Osteoblast (primary cell): Measurements from ENCODE around the gene CMYA5. TPM values are rescaled to one million over a fixed set of nuclear protein-coding genes. Genes with fewer than 3 reads are reported as not detected.

ENCODE experiments used
- DNase-seq: peaks from one replicate; pipeline ENCODE4 v3.0.0; 2011; ENCODE audit warnings: low spot score, mixed read lengths; ENCODE audit not compliant: insufficient read length; ENCODE audit errors: missing footprints
- H2AFZ ChIP-seq: 2 replicates; pipeline ENCODE4 v1.6.0; 2011; ENCODE audit warnings: mild to moderate bottlenecking, low read length
- H3K27ac ChIP-seq: 2 replicates; pipeline ENCODE4 v1.5.1; 2011; ENCODE audit warnings: mild to moderate bottlenecking, low read depth, low read length, moderate library complexity
- H3K27me3 ChIP-seq: 2 replicates; pipeline ENCODE4 v1.6.0; 2012; ENCODE audit warnings: mild to moderate bottlenecking, control low read depth, inconsistent platforms, low read length, moderate library complexity; ENCODE audit not compliant: insufficient read depth
- H3K36me3 ChIP-seq: 2 replicates; pipeline ENCODE4 v1.5.1; 2011; ENCODE audit warnings: mild to moderate bottlenecking, low read length, control low read depth, moderate library complexity; ENCODE audit not compliant: insufficient read depth
- H3K4me1 ChIP-seq: 2 replicates; pipeline ENCODE4 v1.5.1; 2011; ENCODE audit warnings: mild to moderate bottlenecking, low read length, control low read depth, moderate library complexity; ENCODE audit not compliant: insufficient read depth
- H3K4me2 ChIP-seq: 2 replicates; pipeline ENCODE4 v1.6.0; 2011; ENCODE audit warnings: mild to moderate bottlenecking, low read length; ENCODE audit not compliant: insufficient read depth
- H3K4me3 ChIP-seq: fragments of 200-600 bp; sonication (generic); 3 replicates; pipeline ENCODE4 v1.5.1; 2012; ENCODE audit warnings: mild to moderate bottlenecking, low read length, inconsistent platforms; ENCODE audit not compliant: insufficient read depth
- H3K79me2 ChIP-seq: 2 replicates; pipeline ENCODE4 v1.6.0; 2012; ENCODE audit warnings: mild to moderate bottlenecking, low read length, control low read depth, inconsistent platforms; ENCODE audit not compliant: insufficient read depth
- H3K9me3 ChIP-seq: 2 replicates; pipeline ENCODE4 v1.5.1; 2011; ENCODE audit warnings: low read depth, low read length, control low read depth
- H4K20me1 ChIP-seq: 2 replicates; pipeline ENCODE4 v1.6.0; 2012; ENCODE audit warnings: mild to moderate bottlenecking, low read length, control low read depth; ENCODE audit not compliant: insufficient read depth
- CTCF ChIP-seq: IDR thresholded peaks from 2 replicates; pipeline ENCODE4 v1.5.1; 2011; ENCODE audit warnings: mild to moderate bottlenecking, low read depth, low read length, moderate library complexity; ENCODE audit errors: extremely low read depth
- total RNA-seq: library from RNA; depleted of rRNA; stranded (reverse); fragments of >200 nt; gene quantifications from 2 replicates; pipeline ENCODE4 v1.2.3, GENCODE V29; 2012

Gene CMYA5
- total RNA-seq, 1 donor: 2.2 TPM

- Histone ChIP-seq H3K4me3 (no peak overlapping the region), H3K9me3 (no peaks in the 10 kb centered on the region), H3K27me3 (peaks cover 46% of the 10 kb centered on the region), H3K4me2 (no peak overlapping the region), H2AFZ (no peak overlapping the region), H3K36me3 (no peaks in the 10 kb centered on the region), H3K4me1 (no peaks in the 10 kb centered on the region), H4K20me1 (no peaks in the 10 kb centered on the region), H3K79me2 (no peaks in the 10 kb centered on the region), H3K27ac (no peak overlapping the region)
- no peak for TF ChIP-seq CTCF
- no peak for DNase-seq
Observed at GRCh38 chr5:79730564-79730963, 40.9 kb downstream of the CMYA5 start.

- H2AFZ ChIP-seq: no peak overlapping the region
- peaks cover 55% of the 10 kb centered on the region for H3K27me3 ChIP-seq
- no peaks in the 10 kb centered on the region for H3K4me1 ChIP-seq
- no peak overlapping the region for H3K4me3 ChIP-seq
- no peak overlapping the region for H3K4me2 ChIP-seq
- no peak for TF ChIP-seq CTCF
- H3K36me3 ChIP-seq: no peaks in the 10 kb centered on the region
- H4K20me1 ChIP-seq: no peaks in the 10 kb centered on the region
- no peak for DNase-seq
- no peaks in the 10 kb centered on the region for H3K79me2 ChIP-seq
- H3K9me3 ChIP-seq: no peaks in the 10 kb centered on the region
- no peak overlapping the region for H3K27ac ChIP-seq
Observed at GRCh38 chr5:79731775-79732174, 42.1 kb downstream of the CMYA5 start.

- H3K4me3 ChIP-seq: no peak overlapping the region
- H3K79me2 ChIP-seq: no peaks in the 10 kb centered on the region
- no peaks in the 10 kb centered on the region for H3K36me3 ChIP-seq
- no peaks in the 10 kb centered on the region for H4K20me1 ChIP-seq
- no peak for DNase-seq
- H3K9me3 ChIP-seq: no peaks in the 10 kb centered on the region
- no peaks in the 10 kb centered on the region for H3K4me1 ChIP-seq
- peaks cover 37% of the 10 kb centered on the region for H3K27me3 ChIP-seq
- no peak overlapping the region for H3K27ac ChIP-seq
- no peak overlapping the region for H3K4me2 ChIP-seq
- TF ChIP-seq CTCF: no peak
- H2AFZ ChIP-seq: no peak overlapping the region
Observed at GRCh38 chr5:79736528-79737514, 47.2 kb downstream of the CMYA5 start.

- H3K4me1 ChIP-seq: no peaks in the 10 kb centered on the region
- H3K9me3 ChIP-seq: no peaks in the 10 kb centered on the region
- no peaks in the 10 kb centered on the region for H4K20me1 ChIP-seq
- DNase-seq: no peak
- H3K27me3 ChIP-seq: peaks cover 25% of the 10 kb centered on the region
- H3K79me2 ChIP-seq: no peaks in the 10 kb centered on the region
- no peak overlapping the region for H3K4me3 ChIP-seq
- H3K4me2 ChIP-seq: no peak overlapping the region
- no peak overlapping the region for H2AFZ ChIP-seq
- no peak overlapping the region for H3K27ac ChIP-seq
- H3K36me3 ChIP-seq: no peaks in the 10 kb centered on the region
- no peak for TF ChIP-seq CTCF
Observed at GRCh38 chr5:79738349-79738748, 48.7 kb downstream of the CMYA5 start.
